Neutrophil (primary cell): ENCODE measurements around the gene CDK13.
"Not testable (repeated sequence)": the region's sequence is repeated elsewhere in the genome, so short reads cannot be mapped to it uniquely, and the experiment has no call there.

Source experiments
- H3K27ac ChIP-seq: fragments of 200-600 bp; sonication (generic); 2 replicates; pipeline ENCODE4 v1.5.1; 2016; ENCODE audit warnings: mild to moderate bottlenecking, moderate library complexity
- H3K27me3 ChIP-seq: fragments of 200-600 bp; sonication (generic); 2 replicates; pipeline ENCODE4 v1.6.0; 2016; ENCODE audit warnings: mild to moderate bottlenecking
- H3K36me3 ChIP-seq: fragments of 200-600 bp; sonication (generic); 2 replicates; pipeline ENCODE4 v1.5.1; 2017
- H3K4me1 ChIP-seq, 2 experiments: fragments of 200-600 bp in 1 of 2; sonication (generic) in 1 of 2; 1 replicate in 1 of 2; 2 replicates in 1 of 2; pipeline versions ENCODE4 v1.5.1 to v1.6.1; 2013 to 2016; ENCODE audit warnings: low read depth in 1 of 2, low read length in 1 of 2, mild to moderate bottlenecking in 1 of 2, moderate library complexity in 1 of 2; ENCODE audit not compliant: control insufficient read depth in 1 of 2, insufficient read depth in 1 of 2
- H3K4me3 ChIP-seq, 2 experiments: fragments of 200-600 bp in 1 of 2; sonication (generic) in 1 of 2; 1 replicate in 1 of 2; 2 replicates in 1 of 2; pipeline ENCODE4 v1.5.1; 2013 to 2016; ENCODE audit warnings: low read depth in 1 of 2, low read length in 1 of 2, mild to moderate bottlenecking in 1 of 2, moderate library complexity in 1 of 2
- H3K9me3 ChIP-seq: fragments of 200-600 bp; sonication (generic); 2 replicates; pipeline ENCODE4 v1.5.1; 2016
- CTCF ChIP-seq: fragments of 200-600 bp; sonication (generic); IDR thresholded peaks from 2 replicates; pipeline ENCODE4 v1.5.1; 2016; ENCODE audit warnings: antibody characterized with exemption

CDK13 gene

GRCh38 chr7:40099837-40100236, 149.8 kb downstream of the CDK13 start:
- peaks cover 30% of the 10 kb centered on the region for H3K36me3 ChIP-seq
- TF ChIP-seq CTCF = no peak
- H3K9me3 ChIP-seq = no peaks in the 10 kb centered on the region
- no peaks in the 10 kb centered on the region for H3K4me1 ChIP-seq
- no peak overlapping the region for H3K27ac ChIP-seq
- H3K27me3 ChIP-seq = no peaks in the 10 kb centered on the region
- H3K4me3 ChIP-seq = no peak overlapping the region

GRCh38 chr7:40101201-40101600, 151.1 kb downstream of the CDK13 start:
- Histone ChIP-seq H3K36me3 (peaks cover 16% of the 10 kb centered on the region), H3K4me1 (no peaks in the 10 kb centered on the region), H3K27ac (no peak overlapping the region), H3K9me3 (no peaks in the 10 kb centered on the region), H3K27me3 (no peaks in the 10 kb centered on the region), H3K4me3 (no peak overlapping the region)
- TF ChIP-seq CTCF = no peak

- no peak for TF ChIP-seq CTCF
- Histone ChIP-seq H3K9me3 (no peaks in the 10 kb centered on the region), H3K4me3 (no peak overlapping the region)
These were observed 152.8 kb downstream of the CDK13 start for GRCh38 chr7:40102897-40103296.

GRCh38 chr7:40105879-40106473, 155.9 kb downstream of the CDK13 start:
- no peaks in the 10 kb centered on the region for H3K4me1 ChIP-seq
- no peaks in the 10 kb centered on the region for H3K9me3 ChIP-seq
- TF ChIP-seq CTCF = no peak

More at GRCh38 chr7:40102897-40103296, 152.8 kb downstream of the CDK13 start:
- Histone ChIP-seq H3K36me3 (peaks cover 3% of the 10 kb centered on the region), H3K27me3 (no peaks in the 10 kb centered on the region), H3K27ac (no peak overlapping the region), H3K4me1 (no peaks in the 10 kb centered on the region)

GRCh38 chr7:40115936-40116335, 165.9 kb downstream of the CDK13 start:
- Histone ChIP-seq H3K27me3 (no peaks in the 10 kb centered on the region), H3K4me3 (no peak overlapping the region), H3K27ac (no peak overlapping the region), H3K36me3 (no peaks in the 10 kb centered on the region), H3K9me3 (no peaks in the 10 kb centered on the region), H3K4me1 (no peaks in the 10 kb centered on the region)
- TF ChIP-seq CTCF = no peak

More at GRCh38 chr7:40105879-40106473, 155.9 kb downstream of the CDK13 start:
- H3K4me3 ChIP-seq = no peak overlapping the region
- peaks cover 2% of the 10 kb centered on the region for H3K36me3 ChIP-seq
- H3K27me3 ChIP-seq = no peaks in the 10 kb centered on the region
- no peak overlapping the region for H3K27ac ChIP-seq

GRCh38 chr7:40117199-40117598, 167.1 kb downstream of the CDK13 start:
- H3K4me3 ChIP-seq, H3K27me3 ChIP-seq, H3K9me3 ChIP-seq, H3K27ac ChIP-seq, H3K4me1 ChIP-seq, H3K36me3 ChIP-seq: not testable (repeated sequence)

- not testable (repeated sequence) for H3K9me3 ChIP-seq, H3K27ac ChIP-seq, H3K4me1 ChIP-seq, H3K36me3 ChIP-seq, H3K27me3 ChIP-seq, H3K4me3 ChIP-seq
These were observed 168.1 kb downstream of the CDK13 start for GRCh38 chr7:40118201-40118600.
